Stomach (tissue), 9 donors: ENCODE measurements around the gene CCDC86. TPM values are rescaled to one million over a fixed set of nuclear protein-coding genes. Genes with fewer than 3 reads are reported as not detected.

Source experiments
- DNase-seq, 2 donors: peaks; one replicate each; pipeline versions ENCODE4 v3.0.0 to v3.0.0-alpha.2; 2013 to 2019
- H3K27ac ChIP-seq, 5 donors: fragments of 200-600 bp in 4 of 5; sonication (generic) in 4 of 5; one replicate each; pipeline ENCODE4 v1.5.1; 2013 to 2019; ENCODE audit warnings: mild to moderate bottlenecking in 1 of 5, moderate library complexity in 1 of 5
- H3K27me3 ChIP-seq, 3 donors: fragments of 200-600 bp; sonication (generic); one replicate each; pipeline ENCODE4 v1.5.1; 2017 to 2019; ENCODE audit warnings: mixed run types in 1 of 3
- H3K36me3 ChIP-seq, 4 donors: fragments of 200-600 bp; sonication (generic); 1 replicate in 3 of 4; 2 replicates in 1 of 4; pipeline ENCODE4 v1.5.1; 2016 to 2019
- H3K4me1 ChIP-seq, 4 donors: fragments of 200-600 bp; sonication (generic); one replicate each; pipeline ENCODE4 v1.5.1; 2016 to 2019
- H3K4me3 ChIP-seq, 4 donors: fragments of 200-600 bp; sonication (generic) in 3 of 4; one replicate each; pipeline ENCODE4 v1.5.1; 2016 to 2019; ENCODE audit warnings: mild to moderate bottlenecking in 1 of 4
- H3K9me3 ChIP-seq, 4 donors: fragments of 200-600 bp; sonication (generic); one replicate each; pipeline ENCODE4 v1.5.1; 2016 to 2019
- EP300 ChIP-seq: sonication (generic); formaldehyde crosslinking; IDR thresholded peaks from one replicate; pipeline ENCODE4 v1.6.1; 2017; ENCODE audit warnings: antibody characterized with exemption
- POLR2A ChIP-seq, 4 donors: fragments of 450-650 bp; IDR thresholded peaks; one replicate each; pipeline ENCODE4 v1.6.1; 2016; ENCODE audit warnings: antibody characterized with exemption in 4 of 4, control low read depth in 2 of 4, mild to moderate bottlenecking in 1 of 4, moderate library complexity in 1 of 4
- POLR2AphosphoS5 ChIP-seq, 3 donors: sonication (generic); formaldehyde crosslinking; IDR thresholded peaks; one replicate each; pipeline ENCODE4 v1.6.1; 2016; ENCODE audit warnings: antibody characterized with exemption in 3 of 3
- WGBS, 5 donors: extraction: QIAGEN DNeasy Blood & Tissue Kit in 3 of 5; methylation state at CpG; one replicate each; pipeline versions ENCODE4 v1.1.5 to v1.1.7; 2013 to 2018; 5-methylcytosine and 5-hydroxymethylcytosine counted together
- intact Hi-C: fragments of 100-400 bp; cut with DNase I; formaldehyde crosslinking; loops from one replicate; pipeline ENCODE4 v1.15.1; 2023; ENCODE audit warnings: low total_unique reads
- polyA plus RNA-seq, 3 donors: library from polyadenylated mRNA; stranded (reverse); fragments of 200-250 nt; gene quantifications; one replicate each; pipeline ENCODE4 v1.2.3, GENCODE V29; 2013
- total RNA-seq, 5 donors: library from RNA; depleted of rRNA; stranded (reverse); fragments of >200 nt; gene quantifications; one replicate each; pipeline versions ENCODE4 v1.1.0 to v1.2.3, GENCODE V29; 2014 to 2016
- TF ChIP-seq, protein P1 (sequence below), 7 experiments: fragments of 450-650 bp in 4 of 7; fragments of 200-600 bp in 3 of 7; sonication (generic) in 3 of 7; IDR thresholded peaks; one replicate each; pipeline ENCODE4 v1.5.1; 2016 to 2019; ENCODE audit warnings: antibody characterized with exemption in 7 of 7, control low read depth in 2 of 7, mild to moderate bottlenecking in 1 of 7
- donor health status: healthy with polysubstance abuse.
- donor health status: Bipolar disorder and iron deficiency.
- donor health status: healthy.

CCDC86 gene
- total and polyA plus RNA-seq, 8 donors = 7.0 to 37.9 (median 16.2) TPM

- intact Hi-C loops = loop anchor here (5.0 kb wide), 1 partner anchor 66 kb away; no protein-coding TSS in a partner anchor
- peaks cover 7 to 10% (median 9%) of the 10 kb centered on the region in 4 donors for H3K4me1 ChIP-seq
- TF ChIP-seq POLR2A (IDR thresholded peaks at IDR 0.05) (no peak), EP300 (no peak), POLR2AphosphoS5 (IDR thresholded peaks at IDR 0.05) (no peak)
- TF ChIP-seq, protein P1, sequence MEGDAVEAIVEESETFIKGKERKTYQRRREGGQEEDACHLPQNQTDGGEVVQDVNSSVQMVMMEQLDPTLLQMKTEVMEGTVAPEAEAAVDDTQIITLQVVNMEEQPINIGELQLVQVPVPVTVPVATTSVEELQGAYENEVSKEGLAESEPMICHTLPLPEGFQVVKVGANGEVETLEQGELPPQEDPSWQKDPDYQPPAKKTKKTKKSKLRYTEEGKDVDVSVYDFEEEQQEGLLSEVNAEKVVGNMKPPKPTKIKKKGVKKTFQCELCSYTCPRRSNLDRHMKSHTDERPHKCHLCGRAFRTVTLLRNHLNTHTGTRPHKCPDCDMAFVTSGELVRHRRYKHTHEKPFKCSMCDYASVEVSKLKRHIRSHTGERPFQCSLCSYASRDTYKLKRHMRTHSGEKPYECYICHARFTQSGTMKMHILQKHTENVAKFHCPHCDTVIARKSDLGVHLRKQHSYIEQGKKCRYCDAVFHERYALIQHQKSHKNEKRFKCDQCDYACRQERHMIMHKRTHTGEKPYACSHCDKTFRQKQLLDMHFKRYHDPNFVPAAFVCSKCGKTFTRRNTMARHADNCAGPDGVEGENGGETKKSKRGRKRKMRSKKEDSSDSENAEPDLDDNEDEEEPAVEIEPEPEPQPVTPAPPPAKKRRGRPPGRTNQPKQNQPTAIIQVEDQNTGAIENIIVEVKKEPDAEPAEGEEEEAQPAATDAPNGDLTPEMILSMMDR (IDR thresholded peaks at IDR 0.05) = no peak
- no peak overlapping the region for H3K4me3 ChIP-seq
- no peaks in the 10 kb centered on the region for H3K27me3 ChIP-seq
- 41 to 47% (median 44%) methylated on average over 7 of the region's 7 CpGs for WGBS, 5 donors
- no peaks in the 10 kb centered on the region for H3K36me3 ChIP-seq
- no peaks in the 10 kb centered on the region for H3K9me3 ChIP-seq
- peak overlapping the region in 1 of 5 donors; percentile 43 for H3K27ac ChIP-seq
- DNase-seq = no peak
Measured at GRCh38 chr11:60831501-60832079, 10.3 kb upstream of the CCDC86 start.

DNA sequence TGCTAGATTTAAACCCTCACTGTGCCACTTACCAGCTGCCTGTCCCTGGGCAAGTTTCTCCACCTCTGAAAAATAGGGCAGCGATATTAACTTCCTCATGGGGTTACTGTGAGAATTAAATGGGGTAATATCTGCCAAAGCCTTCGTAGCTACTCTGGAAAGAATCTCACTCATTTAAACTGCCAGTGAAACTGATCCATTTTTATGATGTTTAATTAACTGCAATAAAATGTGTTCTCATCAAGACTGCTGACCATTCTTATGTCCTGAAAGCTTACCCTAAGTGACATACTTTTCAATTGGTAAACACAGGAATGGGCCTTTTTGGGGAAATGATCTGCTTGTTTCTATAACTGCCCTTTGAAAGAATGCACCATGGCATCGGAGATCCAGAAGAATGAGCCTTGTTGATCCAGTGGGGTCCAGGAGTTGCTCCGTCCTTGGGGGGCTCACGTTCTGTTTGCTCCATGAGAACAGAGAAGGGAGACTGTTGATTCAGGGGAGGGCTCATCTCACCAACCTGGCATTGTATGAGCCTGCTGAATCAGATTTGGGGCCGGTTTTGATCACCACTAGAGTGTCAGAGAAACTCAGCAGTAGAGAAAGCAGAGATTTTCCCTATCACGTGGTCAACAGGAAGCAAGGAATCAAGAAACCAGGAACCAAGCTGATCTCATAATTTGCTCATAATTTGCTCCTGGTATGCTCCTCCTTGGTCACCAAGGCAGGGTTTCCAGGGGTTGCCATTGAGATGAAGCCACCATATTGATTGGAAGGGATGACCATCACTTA is 7.0 kb upstream of the CCDC86 start:
- WGBS, 5 donors = 50 to 55% (median 51%) methylated on average over 7 of the region's 7 CpGs
- H3K4me3 ChIP-seq = no peak overlapping the region
- intact Hi-C loops = loop anchor here (5.0 kb wide), 1 partner anchor 62 kb away; no protein-coding TSS in a partner anchor
- TF ChIP-seq POLR2A (IDR thresholded peaks at IDR 0.05) (no peak), EP300 (no peak), POLR2AphosphoS5 (IDR thresholded peaks at IDR 0.05) (no peak)
- TF ChIP-seq, protein P1 (IDR thresholded peaks at IDR 0.05) = no peak
- no peaks in the 10 kb centered on the region for H3K9me3 ChIP-seq
- H3K36me3 ChIP-seq = no peaks in the 10 kb centered on the region
- peaks cover 7 to 10% (median 9%) of the 10 kb centered on the region in 4 donors for H3K4me1 ChIP-seq
- no peaks in the 10 kb centered on the region for H3K27me3 ChIP-seq
- DNase-seq = no peak
- no peak overlapping the region for H3K27ac ChIP-seq

GRCh38 chr11:60835534-60835846 is 6.4 kb upstream of the CCDC86 start:
- no peak for DNase-seq
- no peaks in the 10 kb centered on the region for H3K27me3 ChIP-seq
- H3K27ac ChIP-seq = no peak overlapping the region
- peaks cover 7 to 13% (median 10%) of the 10 kb centered on the region in 4 donors for H3K4me1 ChIP-seq
- TF ChIP-seq, protein P1 (IDR thresholded peaks at IDR 0.05) = no peak
- TF ChIP-seq EP300 (no peak), POLR2A (IDR thresholded peaks at IDR 0.05) (no peak), POLR2AphosphoS5 (IDR thresholded peaks at IDR 0.05) (no peak)
- intact Hi-C loops = no loop called here
- H3K9me3 ChIP-seq = no peaks in the 10 kb centered on the region
- H3K4me3 ChIP-seq = no peak overlapping the region
- WGBS, 5 donors = 75 to 95% (median 82%) methylated on average over 3 of the region's 3 CpGs
- no peaks in the 10 kb centered on the region for H3K36me3 ChIP-seq

DNA sequence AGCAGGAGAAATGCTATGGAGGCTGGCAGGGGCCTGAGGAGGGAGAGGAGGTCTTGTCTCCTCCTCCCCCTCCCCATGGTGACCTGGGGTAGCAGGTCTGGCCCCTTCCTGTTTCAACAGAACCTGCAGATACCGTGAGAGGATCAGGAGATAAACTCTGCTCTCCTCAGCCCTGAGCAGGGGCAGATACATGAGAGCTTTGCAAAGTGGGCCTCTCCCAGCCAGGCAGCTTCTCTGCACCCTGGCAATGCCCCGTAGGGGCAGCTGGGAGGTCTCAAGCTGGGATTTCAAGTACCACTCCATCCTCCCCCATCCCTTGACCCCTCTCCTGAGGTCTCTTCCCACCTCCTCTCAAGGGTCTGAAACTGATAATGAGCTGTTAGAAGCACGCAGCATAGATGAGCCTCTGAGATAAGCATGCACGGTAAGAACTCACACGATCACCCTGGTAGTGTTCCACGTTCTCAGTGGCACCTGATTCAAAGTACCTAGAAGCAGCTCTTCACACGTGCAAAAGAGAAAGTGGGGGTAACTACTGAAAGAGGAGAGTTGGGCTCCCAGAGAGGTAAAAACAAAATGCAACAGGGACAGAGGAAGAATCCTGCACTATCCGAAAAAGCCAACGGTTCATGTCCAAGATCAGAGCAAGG is 4.9 kb upstream of the CCDC86 start:
- TF ChIP-seq POLR2AphosphoS5 (IDR thresholded peaks at IDR 0.05) (no peak), POLR2A (IDR thresholded peaks at IDR 0.05) (no peak), EP300 (no peak)
- TF ChIP-seq, protein P1 (IDR thresholded peaks at IDR 0.05) = no peak
- Histone ChIP-seq H3K4me3 (no peak overlapping the region), H3K27ac (no peak overlapping the region), H3K4me1 (peaks cover 11 to 16% (median 13%) of the 10 kb centered on the region in 4 donors), H3K27me3 (no peaks in the 10 kb centered on the region), H3K36me3 (no peaks in the 10 kb centered on the region), H3K9me3 (no peaks in the 10 kb centered on the region)
- no peak for DNase-seq
- intact Hi-C loops = no loop called here
- WGBS, 5 donors = 58 to 68% (median 65%) methylated on average over 9 of the region's 9 CpGs
